Endothelial cell of umbilical vein (primary cell): ENCODE results near the gene ATP10B. TPM values are rescaled to one million over a fixed set of nuclear protein-coding genes. Genes with fewer than 3 reads are reported as not detected.

Source experiments
- BruUV-seq: library from RNA; stranded (reverse); fragments of 400-500 nt; replicated peaks from 2 replicates; lab custom pipeline; 2021; lab: Mats Ljungman, UMichigan
- CTCF ChIA-PET: fragments of 300-600, 350-600 bp; sonication (Branson Sonifier 250); formaldehyde crosslinking; loops from one replicate; lab custom pipeline; 2021; ENCODE audit warnings: antibody characterized with exemption, inconsistent platforms; lab: Charles Lee
- POLR2A ChIA-PET: fragments of 300-600, 350-600 bp; sonication (Branson Sonifier 250); formaldehyde crosslinking; loops from one replicate; lab custom pipeline; 2021; ENCODE audit warnings: antibody characterized with exemption, inconsistent platforms; lab: Charles Lee
- DNase-seq: peaks from one replicate; pipeline ENCODE4 v3.0.0-alpha.2; 2011; ENCODE audit warnings: low read depth, low spot score
- FAIRE-seq: peaks from 2 replicates; lab custom pipeline; 2011; peaks lifted over from hg19 to GRCh38; lab: Jason Lieb, UNC
- H2AFZ ChIP-seq: 2 replicates; pipeline ENCODE4 v1.6.0; 2012; ENCODE audit warnings: low read depth, low read length, control low read depth, inconsistent platforms
- H3K27ac ChIP-seq: 2 replicates; pipeline ENCODE4 v1.5.1; 2011; ENCODE audit warnings: low read depth, mild to moderate bottlenecking, control low read depth, low read length, moderate library complexity; ENCODE audit not compliant: insufficient read depth
- H3K27me3 ChIP-seq, 2 experiments: 2 replicates each; pipeline versions ENCODE4 v1.6.0 to v1.6.1; 2011; ENCODE audit warnings: low read length in 2 of 2, mixed read lengths in 1 of 2; ENCODE audit not compliant: control insufficient read depth in 2 of 2, insufficient read depth in 2 of 2
- H3K36me3 ChIP-seq, 2 experiments: 2 replicates in 1 of 2; 3 replicates in 1 of 2; pipeline ENCODE4 v1.5.1; 2011; ENCODE audit warnings: low read length in 2 of 2, mild to moderate bottlenecking in 1 of 2, moderate library complexity in 1 of 2; ENCODE audit not compliant: control insufficient read depth in 2 of 2, insufficient read depth in 2 of 2; ENCODE audit errors: extremely low read depth in 1 of 2
- H3K4me1 ChIP-seq: 3 replicates; pipeline ENCODE4 v1.5.1; 2011; ENCODE audit warnings: mild to moderate bottlenecking, low read length; ENCODE audit not compliant: control insufficient read depth, insufficient read depth; ENCODE audit errors: extremely low read depth
- H3K4me2 ChIP-seq: 2 replicates; pipeline ENCODE4 v1.6.1; 2011; ENCODE audit warnings: low read length, control low read depth, mixed read lengths; ENCODE audit not compliant: insufficient read depth
- H3K4me3 ChIP-seq, 3 experiments: fragments of 200-600 bp in 1 of 3; sonication (generic), shearing (Covaris generic) in 1 of 3; replicated peaks in 1 of 3; 2 replicates each; pipeline ENCODE4 v1.5.1; 2011 to 2016; ENCODE audit warnings: control low read depth in 3 of 3, low read length in 3 of 3, mild to moderate bottlenecking in 2 of 3, inconsistent platforms in 1 of 3, low read depth in 1 of 3, moderate library complexity in 1 of 3; ENCODE audit not compliant: insufficient read depth in 1 of 3
- H3K79me2 ChIP-seq: 2 replicates; pipeline ENCODE4 v1.6.0; 2012; ENCODE audit warnings: low read length, inconsistent platforms; ENCODE audit not compliant: control insufficient read depth, insufficient read depth
- H3K9ac ChIP-seq: replicated peaks from 2 replicates; pipeline ENCODE3; 2011; ENCODE audit warnings: low read length, control low read depth; ENCODE audit not compliant: insufficient read depth; ENCODE audit errors: extremely low read depth
- H3K9me1 ChIP-seq: replicated peaks from 3 replicates; pipeline ENCODE4 v1.6.0; 2011; ENCODE audit warnings: mild to moderate bottlenecking, low read length; ENCODE audit not compliant: control insufficient read depth, insufficient read depth; ENCODE audit errors: extremely low read depth
- H3K9me3 ChIP-seq: replicated peaks from 2 replicates; pipeline ENCODE4 v1.5.1; 2012; ENCODE audit warnings: low read length, inconsistent platforms; ENCODE audit not compliant: control insufficient read depth, insufficient read depth
- H4K20me1 ChIP-seq: replicated peaks from 2 replicates; pipeline ENCODE3; 2011; ENCODE audit warnings: mild to moderate bottlenecking, low read length; ENCODE audit not compliant: control insufficient read depth, insufficient read depth; ENCODE audit errors: extremely low read depth
- CTCF ChIP-seq, 2 donors: IDR thresholded peaks; 1 replicate in 1 of 2; 2 replicates in 1 of 2; pipeline ENCODE4 v1.5.1; 2011; ENCODE audit warnings: low read length in 2 of 2, mild to moderate bottlenecking in 2 of 2, moderate library complexity in 2 of 2, control low read depth in 1 of 2, inconsistent platforms in 1 of 2, low read depth in 1 of 2; ENCODE audit not compliant: insufficient read depth in 1 of 2; ENCODE audit errors: extremely low read depth in 1 of 2
- EZH2 ChIP-seq: IDR thresholded peaks from 2 replicates; pipeline ENCODE4 v1.6.1; 2012; ENCODE audit warnings: borderline replicate concordance, low read depth, mild to moderate bottlenecking, moderate library complexity, low read length, inconsistent platforms; ENCODE audit not compliant: severe bottlenecking
- FOS ChIP-seq: IDR thresholded peaks from 2 replicates; pipeline ENCODE4 v1.6.1; 2011; ENCODE audit warnings: mild to moderate bottlenecking, low read length, moderate library complexity, borderline replicate concordance; ENCODE audit not compliant: insufficient read depth
- GATA2 ChIP-seq: IDR thresholded peaks from 2 replicates; pipeline ENCODE4 v1.7.0; 2011; ENCODE audit warnings: low read depth, mild to moderate bottlenecking, moderate library complexity, mixed read lengths, low read length; ENCODE audit not compliant: insufficient read length, insufficient read depth
- JUN ChIP-seq: IDR thresholded peaks from 2 replicates; pipeline ENCODE4 v1.6.1; 2011; ENCODE audit warnings: borderline replicate concordance, low read depth; ENCODE audit not compliant: insufficient read length, insufficient read depth
- MAX ChIP-seq: IDR thresholded peaks from 2 replicates; pipeline ENCODE4 v1.6.1; 2011; ENCODE audit not compliant: insufficient read depth, insufficient read length
- MYC ChIP-seq: IDR thresholded peaks from one replicate; pipeline ENCODE4 v1.6.1; 2011; ENCODE audit warnings: mild to moderate bottlenecking, low read depth, low read length
- POLR2A ChIP-seq: IDR thresholded peaks from 2 replicates; pipeline ENCODE4 v1.6.1; 2012; ENCODE audit warnings: low read depth, mild to moderate bottlenecking, control low read depth, low read length
- POLR2AphosphoS5 ChIP-seq: IDR thresholded peaks from 2 replicates; pipeline ENCODE4 v1.6.1; 2012; ENCODE audit warnings: low read depth, mild to moderate bottlenecking, control low read depth, low read length, moderate library complexity; ENCODE audit not compliant: insufficient read depth
- dilution Hi-C: fragments of 300-500 bp; cut with MboI; formaldehyde crosslinking; loops from one replicate; pipeline ENCODE4 v1.15.0; 2019; ENCODE audit warnings: low sequenced_read_pairs; ENCODE audit not compliant: extremely low pct_ligation_motif_present
- intact Hi-C: fragments of 100-400 bp; cut with micrococcal nuclease; formaldehyde crosslinking; loops from one replicate; pipeline ENCODE4 v1.10.0; 2022
- polyA plus RNA-seq, 4 experiments: library from polyadenylated mRNA; depleted of rRNA in 3 of 4; stranded (reverse) in 3 of 4; unstranded in 1 of 4; fragments of >200 nt; gene quantifications; 2 replicates each; pipeline versions ENCODE4 v1.2.1 to v1.2.3, GENCODE V29; 2011 to 2012; ENCODE audit warnings: missing spikeins in 1 of 4
- total RNA-seq: library from RNA; stranded (reverse); gene quantifications from 2 replicates; pipeline ENCODE4 v1.2.3, GENCODE V29; 2021

The ATP10B gene
- total and polyA plus RNA-seq, 2 donors (not counting 3 experiments of a cell fraction or from before 2014, with no cell fraction given) = not detected

- Histone ChIP-seq H3K9me3 (no peaks in the 10 kb centered on the region), H3K27ac (no peak overlapping the region), H3K36me3 (no peaks in the 10 kb centered on the region), H3K4me2 (no peak overlapping the region), H4K20me1 (no peaks in the 10 kb centered on the region), H3K4me1 (no peaks in the 10 kb centered on the region), H3K4me3 (no peak overlapping the region), H3K79me2 (no peaks in the 10 kb centered on the region), H3K9me1 (no peaks in the 10 kb centered on the region), H2AFZ (no peak overlapping the region), H3K9ac (no peak overlapping the region), H3K27me3 (no peaks in the 10 kb centered on the region)
- no peak for FAIRE-seq
- dilution Hi-C loops = no loop called here
- ChIA-PET POLR2A (no interaction called here), CTCF (no interaction called here)
- BruUV-seq = no TSS peak
- TF ChIP-seq CTCF (IDR thresholded peaks at IDR 0.05; ENCODE audit: extremely low read depth in 1 of 2, insufficient read depth in 1 of 2, low read depth in 1 of 2, low read length in 2 of 2) = no peak
- intact Hi-C loops = no loop called here
- DNase-seq = no peak
Measured at GRCh38 chr5:160638161-160638742, 213.8 kb downstream of the ATP10B start.

DNA sequence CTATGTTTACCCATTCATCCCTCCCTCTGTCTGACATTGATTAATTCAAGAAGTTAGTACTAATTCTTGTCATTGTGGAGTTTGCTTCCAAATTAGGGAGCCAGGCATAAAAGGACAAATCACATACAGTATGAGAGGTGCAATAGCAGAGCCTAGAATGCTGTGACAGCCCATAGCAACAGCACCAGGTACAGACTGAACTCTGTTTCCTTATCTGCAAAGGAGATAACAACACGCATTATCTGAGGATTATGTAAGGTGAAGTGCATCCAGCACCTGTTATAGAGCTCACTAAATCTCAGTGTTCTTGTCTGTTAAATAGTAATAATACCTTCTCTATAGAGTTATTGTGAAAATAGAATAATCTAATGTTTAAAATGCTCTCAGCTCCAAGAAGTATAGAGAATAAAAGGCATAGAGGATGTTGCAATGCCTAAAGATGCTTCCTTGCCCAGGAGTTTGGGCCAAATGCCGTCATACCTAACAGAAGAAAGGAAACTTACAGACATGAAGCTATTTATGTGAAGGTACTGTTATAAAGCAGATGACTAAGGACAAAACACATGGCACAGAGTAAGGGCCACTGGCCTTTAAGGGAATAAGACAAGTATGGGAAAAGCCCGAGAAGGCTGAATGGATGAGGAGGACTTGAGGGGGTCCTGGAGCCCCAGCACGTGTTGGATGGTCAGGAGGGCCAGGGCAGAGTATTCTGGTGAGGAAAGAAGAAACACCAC, 214.5 kb downstream of the ATP10B start:
- H3K9me3 ChIP-seq = no peaks in the 10 kb centered on the region
- CTCF ChIA-PET = no interaction called here
- TF ChIP-seq CTCF (IDR thresholded peaks at IDR 0.05; ENCODE audit: extremely low read depth in 1 of 2, insufficient read depth in 1 of 2, low read depth in 1 of 2, low read length in 2 of 2) (no peak), POLR2AphosphoS5 (no peak), JUN (no peak), POLR2A (no peak), MYC (no peak), EZH2 (no peak), FOS (no peak), GATA2 (no peak), MAX (no peak)
- H3K79me2 ChIP-seq = no peaks in the 10 kb centered on the region
- H3K27ac ChIP-seq = no peak overlapping the region
- FAIRE-seq (no peak), DNase-seq (no peak)
- no peak overlapping the region for H3K9ac ChIP-seq
- no peak overlapping the region for H3K4me3 ChIP-seq
- H3K9me1 ChIP-seq = no peaks in the 10 kb centered on the region
- POLR2A ChIA-PET = no interaction called here
- no peaks in the 10 kb centered on the region for H3K36me3 ChIP-seq
- no peak overlapping the region for H2AFZ ChIP-seq
- intact Hi-C loops = no loop called here
- no peaks in the 10 kb centered on the region for H3K4me1 ChIP-seq
- no peak overlapping the region for H3K4me2 ChIP-seq
- no peaks in the 10 kb centered on the region for H3K27me3 ChIP-seq
- H4K20me1 ChIP-seq = no peaks in the 10 kb centered on the region
- BruUV-seq = no TSS peak
- dilution Hi-C loops = no loop called here
